Liver (tissue), 9 donors: ENCODE measurements around the gene PIR. TPM values are rescaled to one million over a fixed set of nuclear protein-coding genes. Genes with fewer than 3 reads are reported as not detected.

Experiments
- DNase-seq: peaks from one replicate; pipeline ENCODE4 v3.0.0-alpha.2; 2017; ENCODE audit warnings: low spot score
- H3K27ac ChIP-seq, 2 donors: one replicate each; pipeline ENCODE4 v1.7.0; 2013; ENCODE audit warnings: inconsistent platforms in 2 of 2, low read length in 2 of 2, control low read depth in 1 of 2, low read depth in 1 of 2, mild to moderate bottlenecking in 1 of 2
- H3K27me3 ChIP-seq, 4 donors: one replicate each; pipeline versions ENCODE4 v1.6.1 to v1.7.0; 2013; ENCODE audit warnings: low read length in 3 of 4, inconsistent platforms in 1 of 4, mild to moderate bottlenecking in 1 of 4, moderate library complexity in 1 of 4; ENCODE audit not compliant: control insufficient read depth in 4 of 4, insufficient read depth in 4 of 4
- H3K36me3 ChIP-seq, 4 donors: one replicate each; pipeline versions ENCODE4 v1.6.1 to v1.7.0; 2013; ENCODE audit warnings: low read length in 3 of 4, mild to moderate bottlenecking in 3 of 4, low read depth in 1 of 4, moderate library complexity in 1 of 4; ENCODE audit not compliant: control insufficient read depth in 4 of 4, insufficient read depth in 3 of 4
- H3K4me1 ChIP-seq, 4 donors: one replicate each; pipeline versions ENCODE4 v1.6.1 to v1.7.0; 2013; ENCODE audit warnings: low read length in 3 of 4, mild to moderate bottlenecking in 3 of 4, moderate library complexity in 1 of 4; ENCODE audit not compliant: control insufficient read depth in 4 of 4, insufficient read depth in 4 of 4
- H3K4me3 ChIP-seq, 3 donors: one replicate each; pipeline versions ENCODE4 v1.6.1 to v1.7.0; 2013; ENCODE audit warnings: low read length in 3 of 3, control low read depth in 1 of 3, low read depth in 1 of 3, mild to moderate bottlenecking in 1 of 3
- H3K9ac ChIP-seq, 2 donors: one replicate each; pipeline ENCODE4 v1.7.0; 2013; ENCODE audit warnings: low read length in 2 of 2, mild to moderate bottlenecking in 2 of 2, moderate library complexity in 2 of 2, control low read depth in 1 of 2, low read depth in 1 of 2
- H3K9me3 ChIP-seq, 4 donors: one replicate each; pipeline versions ENCODE4 v1.6.1 to v1.7.0; 2013; ENCODE audit warnings: low read length in 3 of 4; ENCODE audit not compliant: control insufficient read depth in 4 of 4
- ATF3 ChIP-seq: IDR thresholded peaks from 2 replicates; pipeline ENCODE4 v1.6.1; 2016; ENCODE audit warnings: antibody characterized with exemption
- CTCF ChIP-seq: fragments of 150-350 bp; IDR thresholded peaks from 2 replicates; pipeline ENCODE4 v1.5.1; 2017; ENCODE audit warnings: improper control_type of control experiment, low read depth, low read length; ENCODE audit not compliant: missing input control
- FOXA1 ChIP-seq: IDR thresholded peaks from 2 replicates; pipeline ENCODE4 v1.6.1; 2016; ENCODE audit warnings: antibody characterized with exemption
- FOXA2 ChIP-seq: IDR thresholded peaks from 2 replicates; pipeline ENCODE4 v1.6.1; 2016; ENCODE audit warnings: antibody characterized with exemption
- HNF4A ChIP-seq, 2 donors: conservative IDR thresholded peaks; 2 replicates each; pipeline ENCODE4 v1.6.1; 2016; ENCODE audit warnings: antibody characterized with exemption in 2 of 2, mild to moderate bottlenecking in 2 of 2
- HNF4G ChIP-seq: IDR thresholded peaks from 2 replicates; pipeline ENCODE4 v1.6.1; 2016; ENCODE audit warnings: antibody characterized with exemption
- JUND ChIP-seq, 2 donors: IDR thresholded peaks; 2 replicates each; pipeline ENCODE4 v1.6.1; 2016; ENCODE audit warnings: antibody characterized with exemption in 2 of 2
- MAX ChIP-seq: IDR thresholded peaks from 2 replicates; pipeline ENCODE4 v1.6.1; 2016; ENCODE audit warnings: antibody characterized with exemption
- REST ChIP-seq: IDR thresholded peaks from 2 replicates; pipeline ENCODE4 v1.6.1; 2016; ENCODE audit warnings: antibody characterized with exemption, mild to moderate bottlenecking
- RXRA ChIP-seq, 2 donors: IDR thresholded peaks; 2 replicates each; pipeline ENCODE4 v1.6.1; 2017 to 2018; ENCODE audit warnings: antibody characterized with exemption in 2 of 2, mild to moderate bottlenecking in 1 of 2
- SP1 ChIP-seq: IDR thresholded peaks from 2 replicates; pipeline ENCODE4 v1.6.1; 2018; ENCODE audit warnings: antibody characterized with exemption, mild to moderate bottlenecking
- TAF1 ChIP-seq: conservative IDR thresholded peaks from 2 replicates; pipeline ENCODE4 v1.6.1; 2016; ENCODE audit warnings: antibody characterized with exemption, mild to moderate bottlenecking
- YY1 ChIP-seq: IDR thresholded peaks from 2 replicates; pipeline ENCODE4 v1.6.1; 2016; ENCODE audit warnings: antibody characterized with exemption, mild to moderate bottlenecking
- WGBS: extraction: QIAGEN DNeasy Blood & Tissue Kit; methylation state at CpG from one replicate; pipeline ENCODE4 v1.1.7; 2013; 5-methylcytosine and 5-hydroxymethylcytosine counted together
- polyA plus RNA-seq, 2 donors: library from polyadenylated mRNA; stranded (reverse) in 1 of 2; unstranded in 1 of 2; fragments of 200-250 nt in 1 of 2; fragments of >200 nt in 1 of 2; fragmentation: Nextera tagmentation in 1 of 2; extraction: Ambion mirVana in 1 of 2; gene quantifications; one replicate each; pipeline versions ENCODE4 v1.2.1 to v1.2.3, GENCODE V29; 2013 to 2015
- total RNA-seq, 2 donors: library from RNA; depleted of rRNA; stranded (reverse); fragments of >200 nt; gene quantifications; one replicate each; pipeline ENCODE4 v1.2.3, GENCODE V29; 2014
- donor health status: healthy.
- donor health status: healthy.
- donor health status: healthy.
- donor health status: healthy.
- donor health status: healthy.

PIR gene
- total and polyA plus RNA-seq, 4 donors: 9.0 to 24.7 (median 17.0) TPM

GRCh38 chrX:15437724-15438123, 55.4 kb downstream of the PIR start:
- H3K9me3 ChIP-seq: no peaks in the 10 kb centered on the region
- no peak overlapping the region for H3K27ac ChIP-seq
- no peak for TF ChIP-seq YY1
- TF ChIP-seq CTCF: no peak
- TF ChIP-seq HNF4G: no peak
- peak in 1 of 2 donors; percentile 5 for TF ChIP-seq RXRA (IDR thresholded peaks at IDR 0.05)
- no peak for TF ChIP-seq TAF1
- TF ChIP-seq ATF3: no peak
- no peak for TF ChIP-seq FOXA1
- H3K9ac ChIP-seq: no peak overlapping the region
- H3K4me3 ChIP-seq: no peak overlapping the region
- WGBS: 47% methylated on average over 1 of the region's 1 CpG
- no peaks in the 10 kb centered on the region for H3K36me3 ChIP-seq
- no peak for DNase-seq
- H3K27me3 ChIP-seq: peaks cover 0 to 4% (median 0%) of the 10 kb centered on the region in 4 donors
- peaks cover 1 to 7% (median 5%) of the 10 kb centered on the region in 4 donors for H3K4me1 ChIP-seq

- no peaks in the 10 kb centered on the region for H3K9me3 ChIP-seq
- peaks cover 1 to 7% (median 5%) of the 10 kb centered on the region in 4 donors for H3K4me1 ChIP-seq
- TF ChIP-seq SP1 (no peak), RXRA (IDR thresholded peaks at IDR 0.05) (no peak), REST (no peak), CTCF (no peak), HNF4A (conservative IDR thresholded peaks at IDR 0.05) (peak; percentile 25 to 55), FOXA2 (no peak), MAX (no peak), JUND (IDR thresholded peaks at IDR 0.05) (no peak)
- no peak overlapping the region for H3K9ac ChIP-seq
- no peaks in the 10 kb centered on the region for H3K36me3 ChIP-seq
- H3K4me3 ChIP-seq: no peak overlapping the region
- DNase-seq: no peak
- WGBS: 73% methylated on average over 2 of the region's 2 CpGs
- no peak overlapping the region for H3K27ac ChIP-seq
- H3K27me3 ChIP-seq: peaks cover 0 to 2% (median 0%) of the 10 kb centered on the region in 4 donors
Measured at GRCh38 chrX:15435836-15436619, 57.1 kb downstream of the PIR start.
